Endothelial cell (in vitro differentiated cells): ENCODE measurements around the gene MRPS2. TPM values are rescaled to one million over a fixed set of nuclear protein-coding genes. Genes with fewer than 3 reads are reported as not detected.
"Not testable (repeated sequence)": the region's sequence is repeated elsewhere in the genome, so short reads cannot be mapped to it uniquely, and the experiment has no call there.

ENCODE experiments used
- DNase-seq: peaks from one replicate; pipeline ENCODE4 v3.0.0; 2021; ENCODE audit warnings: low spot score
- H3K27ac Mint-ChIP-seq: one replicate; pipeline ENCODE4 v1.8.0; 2021; ENCODE audit warnings: mixed read lengths, inconsistent platforms; ENCODE audit not compliant: unreplicated experiment
- H3K27me3 Mint-ChIP-seq: one replicate; pipeline ENCODE4 v1.8.0; 2021; ENCODE audit warnings: mild to moderate bottlenecking, moderate library complexity, mixed read lengths, inconsistent platforms; ENCODE audit not compliant: unreplicated experiment
- H3K36me3 Mint-ChIP-seq: one replicate; pipeline ENCODE4 v1.8.0; 2021; ENCODE audit warnings: mild to moderate bottlenecking, low read depth, mixed read lengths, inconsistent platforms; ENCODE audit not compliant: unreplicated experiment
- H3K4me1 Mint-ChIP-seq: one replicate; pipeline ENCODE4 v1.8.0; 2021; ENCODE audit warnings: mild to moderate bottlenecking, mixed read lengths, inconsistent platforms; ENCODE audit not compliant: unreplicated experiment
- H3K4me3 Mint-ChIP-seq: one replicate; pipeline ENCODE4 v1.8.0; 2021; ENCODE audit warnings: mild to moderate bottlenecking, mixed read lengths, inconsistent platforms; ENCODE audit not compliant: unreplicated experiment
- H3K9me3 Mint-ChIP-seq: one replicate; pipeline ENCODE4 v1.8.0; 2021; ENCODE audit warnings: mixed read lengths, inconsistent platforms; ENCODE audit not compliant: unreplicated experiment
- CTCF ChIP-seq: fragments of 200-600 bp; sonication (generic); IDR thresholded peaks from one replicate; pipeline ENCODE4 v1.5.0; 2021; ENCODE audit warnings: antibody characterized with exemption; ENCODE audit not compliant: unreplicated experiment
- total RNA-seq: library from RNA; stranded (reverse); fragmentation: NEBNext Ultra II Directional; extraction: Animal tissue kit (Norgen Biotek cat#: 25700); gene quantifications from one replicate; pipeline ENCODE4 v1.2.1, GENCODE V29; 2021; ENCODE audit not compliant: unreplicated experiment

The MRPS2 gene
- total RNA-seq, 1 donor from 2014 or later = 42.8 TPM

- H3K27me3 Mint-ChIP-seq = peaks cover 4% of the 10 kb centered on the region
- no peaks in the 10 kb centered on the region for H3K4me1 Mint-ChIP-seq
- no peaks in the 10 kb centered on the region for H3K9me3 Mint-ChIP-seq
- no peak overlapping the region for H3K4me3 Mint-ChIP-seq
- H3K36me3 Mint-ChIP-seq = no peaks in the 10 kb centered on the region
- TF ChIP-seq CTCF = no peak
- no peak overlapping the region for H3K27ac Mint-ChIP-seq
- DNase-seq = no peak
These were observed 47.6 kb downstream of the MRPS2 start for GRCh38 chr9:135547756-135548736.

- H3K4me3 Mint-ChIP-seq, H3K4me1 Mint-ChIP-seq, H3K27ac Mint-ChIP-seq, H3K9me3 Mint-ChIP-seq, DNase-seq, H3K36me3 Mint-ChIP-seq, H3K27me3 Mint-ChIP-seq: not testable (repeated sequence)
These were observed 49.2 kb downstream of the MRPS2 start for GRCh38 chr9:135549478-135550343.

GRCh38 chr9:135550344-135550918 is 49.9 kb downstream of the MRPS2 start:
- DNase-seq = no peak
- Mint-ChIP-seq H3K9me3 (no peaks in the 10 kb centered on the region), H3K4me3 (no peak overlapping the region), H3K36me3 (peaks cover 5% of the 10 kb centered on the region), H3K27ac (no peak overlapping the region), H3K27me3 (peaks cover 4% of the 10 kb centered on the region), H3K4me1 (no peaks in the 10 kb centered on the region)
- no peak for TF ChIP-seq CTCF

GRCh38 chr9:135551031-135551430 is 50.5 kb downstream of the MRPS2 start:
- H3K4me1 Mint-ChIP-seq = no peaks in the 10 kb centered on the region
- H3K36me3 Mint-ChIP-seq = peaks cover 5% of the 10 kb centered on the region
- no peak overlapping the region for H3K4me3 Mint-ChIP-seq
- TF ChIP-seq CTCF = no peak
- no peaks in the 10 kb centered on the region for H3K9me3 Mint-ChIP-seq
- H3K27me3 Mint-ChIP-seq = peaks cover 6% of the 10 kb centered on the region
- H3K27ac Mint-ChIP-seq = peak overlapping the region; percentile 12
- no peak for DNase-seq

GRCh38 chr9:135551456-135551855 is 51.0 kb downstream of the MRPS2 start:
- Mint-ChIP-seq H3K4me3 (no peak overlapping the region), H3K4me1 (no peaks in the 10 kb centered on the region)
- no peak for DNase-seq

More at GRCh38 chr9:135551456-135551855, 51.0 kb downstream of the MRPS2 start:
- Mint-ChIP-seq H3K36me3 (peaks cover 5% of the 10 kb centered on the region), H3K9me3 (no peaks in the 10 kb centered on the region), H3K27me3 (peaks cover 7% of the 10 kb centered on the region), H3K27ac (no peak overlapping the region)
- TF ChIP-seq CTCF = no peak
